Measurements from ENCODE around the gene VSTM4.

DNA sequence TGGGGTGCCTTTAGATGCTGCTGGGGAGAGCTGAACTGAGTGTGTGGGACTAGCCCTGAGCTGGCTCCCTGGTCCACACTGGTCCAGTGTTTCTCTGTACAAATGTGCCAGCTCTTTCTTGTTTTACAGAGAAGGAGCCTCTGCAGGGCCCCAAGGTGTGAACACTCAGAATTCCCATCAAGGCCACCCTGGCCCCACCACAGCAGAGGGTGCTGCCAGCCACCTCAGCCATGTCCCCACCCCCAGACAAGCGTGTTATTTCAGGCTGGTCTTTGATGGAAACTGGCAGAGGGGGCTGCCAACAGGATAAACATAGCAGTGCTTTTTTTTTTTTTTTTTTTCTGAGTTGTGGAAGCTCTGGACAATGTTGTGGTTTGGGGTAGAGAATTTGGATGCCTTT is 107.2 kb downstream of the VSTM4 start:
- TF ChIP-seq POLR2A (IDR thresholded peaks at IDR 0.05): no peak
- TF ChIP-seq, protein P1, sequence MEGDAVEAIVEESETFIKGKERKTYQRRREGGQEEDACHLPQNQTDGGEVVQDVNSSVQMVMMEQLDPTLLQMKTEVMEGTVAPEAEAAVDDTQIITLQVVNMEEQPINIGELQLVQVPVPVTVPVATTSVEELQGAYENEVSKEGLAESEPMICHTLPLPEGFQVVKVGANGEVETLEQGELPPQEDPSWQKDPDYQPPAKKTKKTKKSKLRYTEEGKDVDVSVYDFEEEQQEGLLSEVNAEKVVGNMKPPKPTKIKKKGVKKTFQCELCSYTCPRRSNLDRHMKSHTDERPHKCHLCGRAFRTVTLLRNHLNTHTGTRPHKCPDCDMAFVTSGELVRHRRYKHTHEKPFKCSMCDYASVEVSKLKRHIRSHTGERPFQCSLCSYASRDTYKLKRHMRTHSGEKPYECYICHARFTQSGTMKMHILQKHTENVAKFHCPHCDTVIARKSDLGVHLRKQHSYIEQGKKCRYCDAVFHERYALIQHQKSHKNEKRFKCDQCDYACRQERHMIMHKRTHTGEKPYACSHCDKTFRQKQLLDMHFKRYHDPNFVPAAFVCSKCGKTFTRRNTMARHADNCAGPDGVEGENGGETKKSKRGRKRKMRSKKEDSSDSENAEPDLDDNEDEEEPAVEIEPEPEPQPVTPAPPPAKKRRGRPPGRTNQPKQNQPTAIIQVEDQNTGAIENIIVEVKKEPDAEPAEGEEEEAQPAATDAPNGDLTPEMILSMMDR (IDR thresholded peaks at IDR 0.05): no peak

Measured in ovary (tissue), 3 donors.